GM11168 (cell line): ENCODE data around the gene LYPD4.

Experiments used
- in situ Hi-C: fragments of 300-500 bp; cut with MboI; formaldehyde crosslinking; loops from one replicate; pipeline ENCODE4 v1.12.0; 2022; ENCODE audit warnings: low sequenced_read_pairs; ENCODE audit not compliant: unreplicated experiment

Gene LYPD4, protein sequence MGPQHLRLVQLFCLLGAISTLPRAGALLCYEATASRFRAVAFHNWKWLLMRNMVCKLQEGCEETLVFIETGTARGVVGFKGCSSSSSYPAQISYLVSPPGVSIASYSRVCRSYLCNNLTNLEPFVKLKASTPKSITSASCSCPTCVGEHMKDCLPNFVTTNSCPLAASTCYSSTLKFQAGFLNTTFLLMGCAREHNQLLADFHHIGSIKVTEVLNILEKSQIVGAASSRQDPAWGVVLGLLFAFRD

DNA sequence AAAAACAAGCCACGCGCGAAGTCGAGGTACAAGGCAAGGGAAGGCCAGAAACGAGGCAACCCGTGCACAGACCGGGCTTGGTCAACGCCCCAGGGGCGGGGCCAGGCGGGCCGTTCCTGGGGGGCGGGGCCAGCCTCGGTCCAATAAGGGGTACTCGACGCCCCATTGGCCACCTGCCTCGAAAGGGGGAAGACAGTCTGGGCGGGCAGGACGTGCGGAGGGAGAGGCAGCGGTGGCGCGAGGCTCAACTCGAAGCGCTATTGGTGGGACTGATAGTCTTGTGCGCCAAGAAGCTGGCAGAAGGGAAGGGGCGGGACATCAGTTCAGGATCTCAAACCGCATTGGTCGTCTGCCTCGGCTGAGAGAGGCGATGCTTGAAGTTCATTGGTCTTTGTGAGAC, at the start of gene LYPD4:
Gene LYPD4, minus strand, starts transcription at position 83 of the 400 bp plus-strand sequence. CDS start 5,398 bp downstream, outside the sequence.
- in situ Hi-C loops, result no loop called here

DNA sequence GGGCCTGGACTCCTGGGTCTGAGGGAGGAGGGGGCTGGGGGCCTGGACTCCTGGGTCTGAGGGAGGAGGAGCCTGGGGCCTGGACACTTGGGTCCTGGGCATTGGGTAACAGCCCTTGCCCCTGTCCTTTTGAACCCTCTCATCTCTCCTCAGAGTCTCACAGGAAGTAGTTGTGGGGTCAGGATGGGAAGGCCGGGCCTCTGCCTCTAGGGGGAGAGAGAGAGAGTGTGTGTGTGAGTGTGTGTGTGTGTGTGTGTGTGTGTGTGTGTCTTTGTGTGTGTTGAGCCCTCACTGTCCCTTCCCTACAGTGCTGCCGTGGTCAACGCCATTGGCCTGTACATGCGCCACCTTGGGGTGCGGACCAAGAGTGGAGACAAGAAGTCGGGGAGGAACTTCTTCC, 49.4 kb upstream of the LYPD4 start:
- in situ Hi-C loops, result no loop called here

DNA sequence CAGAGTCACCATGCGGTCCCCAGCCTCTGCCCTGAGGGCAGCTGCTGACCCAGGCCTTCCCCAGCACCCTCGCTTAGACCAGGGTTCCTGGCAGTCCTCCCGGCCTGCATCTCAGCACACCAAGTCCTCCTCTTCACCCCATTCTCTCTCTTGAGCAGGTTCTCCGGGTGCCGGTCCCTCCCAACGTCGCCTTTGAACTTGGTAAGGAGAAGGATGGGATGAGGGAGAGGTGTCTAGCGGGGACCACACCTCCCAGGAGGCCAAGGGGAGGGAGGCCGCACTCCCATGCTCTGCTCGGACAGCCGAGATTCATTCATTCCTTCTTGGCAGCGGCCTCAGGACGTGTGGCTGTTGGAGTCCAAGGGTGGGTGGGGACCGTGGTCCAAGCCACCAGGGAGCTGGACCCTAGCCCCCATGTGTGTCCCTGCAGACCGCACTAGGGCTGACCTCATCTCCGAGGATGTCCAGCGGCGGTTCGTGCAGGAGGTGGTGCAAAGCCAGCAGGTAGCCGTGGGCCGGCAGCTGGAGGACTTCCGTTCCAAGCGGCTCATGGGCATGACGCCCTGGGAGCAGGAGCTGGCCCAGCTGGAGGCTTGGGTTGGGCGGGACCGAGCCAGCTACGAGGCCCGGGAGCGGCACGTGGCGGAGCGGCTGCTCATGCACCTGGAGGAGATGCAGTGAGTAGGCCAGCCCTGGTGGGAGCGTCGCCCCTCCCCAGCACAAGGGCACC, 47.9 kb upstream of the LYPD4 start:
- in situ Hi-C loops, result no loop called here

DNA sequence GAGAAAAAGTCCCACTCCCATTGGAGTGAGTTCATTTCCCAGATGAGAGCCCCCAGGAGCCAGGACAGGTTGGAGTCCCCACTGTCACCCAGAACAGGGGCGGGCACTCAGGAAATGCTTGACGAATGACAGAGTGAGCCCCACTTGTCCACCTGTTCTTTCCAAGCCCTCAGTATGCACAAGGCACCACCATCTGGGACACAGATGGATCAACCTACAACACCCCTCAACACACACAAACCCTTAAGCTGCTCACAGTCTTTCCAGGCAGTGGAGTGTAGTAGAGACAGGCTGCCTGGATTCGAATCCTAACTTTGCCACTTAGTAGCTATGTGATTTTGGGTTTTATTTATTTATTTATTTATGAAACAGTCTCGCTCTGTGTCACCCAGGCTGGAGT, 46.5 kb upstream of the LYPD4 start:
- in situ Hi-C loops, result no loop called here

DNA sequence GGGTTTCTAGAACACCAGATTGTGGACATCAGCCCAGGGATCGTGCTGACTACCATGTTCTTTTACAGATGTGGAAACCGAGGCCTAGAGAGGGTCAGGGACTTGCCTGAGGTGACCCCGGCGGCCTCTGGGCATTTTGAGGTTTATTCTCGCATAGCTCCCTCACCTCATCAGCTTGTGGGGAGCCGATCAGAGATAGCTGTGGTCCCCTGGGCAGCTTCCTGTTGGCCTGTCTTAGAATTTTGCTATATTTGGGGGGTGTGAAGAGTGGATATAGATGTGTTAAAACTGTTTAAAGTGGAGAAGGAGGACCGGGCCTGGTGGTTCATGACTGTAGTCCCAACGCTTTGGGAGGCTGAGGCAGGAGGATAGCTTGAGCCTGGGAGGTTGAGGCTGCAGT, 45.4 kb upstream of the LYPD4 start:
- in situ Hi-C loops, result no loop called here

DNA sequence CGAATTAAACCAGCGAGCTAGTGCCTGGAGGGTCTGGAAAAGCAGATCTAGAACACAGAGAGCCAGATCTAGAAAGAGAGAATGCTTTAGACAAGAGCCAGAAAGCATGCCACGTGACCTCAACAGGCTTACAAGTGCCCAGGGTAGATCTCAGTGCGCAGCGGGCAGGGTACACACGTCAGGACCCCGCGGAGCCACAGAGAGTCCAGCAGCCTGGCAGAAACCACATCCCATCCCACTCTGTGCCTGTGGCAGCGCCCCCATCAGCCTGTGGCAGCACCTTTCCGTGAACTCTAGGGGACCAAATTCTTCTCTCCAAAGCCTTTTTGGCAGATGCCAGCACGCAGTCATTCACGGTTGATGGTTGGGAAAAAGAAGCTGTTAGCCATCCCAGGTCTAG, 44.4 kb upstream of the LYPD4 start:
- in situ Hi-C loops, result no loop called here

DNA sequence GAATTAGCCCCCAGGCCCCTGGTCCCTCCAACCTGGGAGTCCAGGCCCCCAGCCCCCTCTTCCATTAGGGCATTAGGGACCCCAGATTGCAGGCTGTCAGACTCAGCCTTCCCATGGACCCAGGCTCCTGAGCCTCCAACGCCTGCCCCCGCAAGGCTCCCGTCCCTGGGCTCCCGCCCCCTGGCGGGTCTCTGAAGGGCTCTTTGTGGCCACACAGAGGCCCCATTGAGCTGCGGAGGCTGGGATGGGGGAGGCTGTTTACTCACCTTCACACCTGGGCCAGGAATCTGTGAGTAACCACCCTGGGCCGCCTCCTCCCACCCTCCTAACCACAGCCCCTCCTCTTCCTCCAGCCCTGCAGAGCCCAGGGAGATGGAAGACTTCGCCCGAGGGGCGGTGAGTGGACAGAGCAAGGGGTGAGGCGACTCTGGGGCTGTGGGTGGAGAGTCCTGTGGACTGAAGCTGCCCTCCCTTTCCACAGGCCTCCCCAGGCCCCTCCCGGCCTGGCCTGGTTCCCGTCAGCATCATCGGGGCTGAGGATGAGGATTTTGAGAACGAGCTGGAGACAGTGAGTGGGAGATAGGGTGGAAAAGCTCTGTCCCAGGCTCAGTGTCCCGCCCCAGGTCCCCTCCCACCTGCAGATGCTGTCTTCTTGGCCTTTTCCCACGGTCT, 43.4 kb upstream of the LYPD4 start:
- in situ Hi-C loops, result no loop called here

DNA sequence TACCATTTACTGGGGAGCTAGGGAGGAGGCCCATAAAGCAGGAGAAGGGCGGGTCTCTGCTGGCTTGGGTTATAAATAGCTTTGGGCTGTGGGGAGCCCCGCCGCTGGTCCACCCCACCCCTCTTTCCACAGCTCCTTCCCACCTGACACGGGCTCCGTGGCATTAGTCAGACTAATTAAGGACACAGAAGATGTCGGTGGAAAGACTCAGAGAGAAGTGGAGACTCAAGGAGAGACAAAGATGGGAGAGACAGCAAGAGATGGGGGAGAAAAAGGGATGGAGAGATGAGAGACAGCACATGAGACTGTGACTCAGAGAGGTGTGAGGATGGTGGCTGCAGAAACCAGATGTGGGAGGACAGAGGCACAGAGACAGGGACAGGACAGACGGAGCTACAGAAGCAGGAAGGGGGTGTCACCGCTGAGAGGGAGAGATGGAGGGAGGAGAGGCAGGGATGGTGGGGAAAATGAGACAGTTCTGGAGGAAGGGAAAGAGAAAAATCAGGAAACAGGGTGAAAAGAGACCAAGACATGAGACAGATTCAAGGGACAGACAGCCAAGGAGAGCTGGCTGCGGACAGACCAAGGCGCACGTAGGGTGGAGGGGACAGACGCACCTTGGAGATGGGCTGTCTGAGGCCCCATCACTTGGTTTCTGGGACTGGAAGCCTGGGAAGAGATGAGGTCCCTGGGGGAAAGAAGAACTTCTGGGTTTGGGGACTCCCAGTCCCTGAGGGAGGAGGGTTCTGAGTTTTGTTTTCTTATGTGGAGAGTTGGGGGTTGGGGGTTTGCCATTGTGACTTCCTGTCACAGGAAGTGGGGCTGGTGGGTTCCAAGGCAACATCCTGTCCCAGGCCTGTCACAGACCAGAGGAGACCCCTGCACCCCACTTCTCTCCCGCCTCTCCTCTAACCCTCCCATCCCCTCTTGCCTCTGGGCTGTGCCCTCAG, 42.6 kb upstream of the LYPD4 start:
- in situ Hi-C loops, result no loop called here

DNA sequence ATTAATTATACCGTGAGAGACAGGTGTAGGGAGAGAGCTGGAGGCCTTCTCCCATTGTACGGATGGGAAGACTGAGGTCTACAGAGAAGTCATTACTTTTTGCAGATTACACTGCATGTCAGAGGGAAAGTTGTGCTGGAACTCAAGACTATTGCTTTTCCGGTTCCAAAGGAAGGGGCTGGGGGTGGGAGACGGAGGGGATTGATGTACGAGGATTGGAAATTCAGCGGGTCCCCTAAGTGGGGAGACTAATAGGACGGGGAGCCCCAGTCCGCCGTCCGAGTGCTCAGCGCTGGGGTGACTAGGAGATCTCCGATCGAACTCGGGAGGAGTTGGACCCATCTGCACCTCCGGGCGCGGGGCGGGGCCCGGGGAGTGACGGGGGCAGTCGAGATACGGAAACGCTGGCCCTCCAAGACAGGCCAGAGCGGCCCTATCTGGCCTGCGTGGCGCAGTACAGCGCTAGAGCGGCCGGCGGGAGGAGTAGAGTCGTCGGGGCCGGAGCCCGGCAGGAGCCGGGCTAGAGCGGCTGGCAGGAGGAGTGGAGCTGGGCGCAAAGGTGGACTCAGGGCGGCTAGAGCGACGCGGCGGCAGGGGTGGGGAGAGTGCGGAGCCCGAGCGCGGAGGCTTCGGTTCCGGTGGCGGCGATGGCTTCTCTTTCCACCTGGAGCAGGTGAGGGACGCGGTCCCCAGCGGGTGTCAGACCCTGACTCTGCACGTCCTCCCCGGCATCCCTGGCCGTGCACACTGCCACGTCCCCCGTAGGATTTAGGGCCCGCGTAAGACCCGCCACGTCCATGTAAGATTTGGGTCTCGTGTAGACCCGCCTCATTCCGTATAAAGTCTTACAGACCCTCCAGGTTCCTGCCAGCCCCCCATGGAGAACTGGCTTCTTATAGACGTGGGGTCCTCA, 39.6 kb upstream of the LYPD4 start:
- in situ Hi-C loops, result no loop called here

DNA sequence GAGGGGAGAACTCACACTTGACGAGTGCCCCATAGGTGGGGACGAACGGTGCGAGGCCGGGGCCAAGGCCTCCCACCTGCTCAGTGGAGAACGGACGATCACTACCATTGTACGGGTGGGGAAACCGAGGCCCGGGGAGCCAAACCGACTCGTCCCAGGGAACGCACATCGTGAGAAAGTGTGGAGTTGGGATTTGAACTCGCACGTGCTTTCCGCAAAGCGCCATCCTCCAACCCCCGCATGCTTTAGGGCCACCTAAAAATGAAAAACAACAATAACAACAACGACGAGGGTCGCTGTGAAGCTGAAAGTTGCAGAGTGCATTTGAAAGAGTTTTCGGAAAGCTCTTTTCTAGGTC, 39.0 kb upstream of the LYPD4 start:
- in situ Hi-C loops, result no loop called here

DNA sequence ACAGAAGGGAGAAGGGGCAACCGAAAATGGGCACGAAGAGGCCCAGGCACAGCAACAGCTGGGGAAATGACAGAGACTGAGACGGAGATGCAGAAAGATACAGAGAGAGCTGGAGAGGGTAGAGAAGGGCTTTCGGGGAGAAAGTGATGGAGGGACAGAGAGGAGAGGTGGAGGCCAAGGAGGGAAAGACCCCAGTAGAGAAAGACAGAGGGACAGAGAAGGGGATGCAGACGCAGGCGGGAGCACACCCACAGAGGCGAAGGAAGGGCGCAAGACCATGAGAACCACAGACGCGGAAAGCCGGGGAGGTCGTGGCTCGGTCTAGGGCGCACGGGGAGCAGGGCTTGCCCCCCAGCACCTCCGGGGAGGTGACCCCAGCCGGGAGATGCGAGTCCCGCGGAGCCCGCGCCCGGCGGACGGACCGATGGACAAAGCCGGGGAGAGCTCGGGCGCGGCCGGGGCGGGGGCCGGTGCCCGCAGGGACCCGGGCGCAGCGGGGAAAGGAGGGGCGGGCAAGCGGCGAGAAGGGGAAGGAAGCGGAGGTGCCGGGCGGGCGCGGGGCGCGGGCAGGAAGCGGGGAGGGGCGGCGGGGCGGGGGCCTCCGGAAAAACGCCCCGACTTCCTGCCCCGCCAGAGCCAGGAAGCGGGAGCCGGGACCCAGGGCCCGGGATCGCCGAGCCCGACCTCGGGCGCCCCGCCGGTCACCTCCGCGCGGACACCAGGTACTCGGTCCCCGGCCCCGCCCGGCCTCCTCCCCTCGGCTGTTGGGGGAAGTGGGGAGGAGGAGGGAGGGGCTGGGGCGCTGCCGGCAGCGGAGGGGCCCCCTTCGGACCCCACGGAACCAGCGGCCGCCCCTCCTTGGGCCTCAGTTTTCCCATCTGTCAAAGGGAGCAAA, 38.3 kb upstream of the LYPD4 start, which contains the start of gene ARHGEF1:
Gene ARHGEF1, plus strand, starts transcription at position 617 of the 895 bp plus-strand sequence. CDS start 4,899 bp downstream, outside the sequence.
- in situ Hi-C loops, result no loop called here

DNA sequence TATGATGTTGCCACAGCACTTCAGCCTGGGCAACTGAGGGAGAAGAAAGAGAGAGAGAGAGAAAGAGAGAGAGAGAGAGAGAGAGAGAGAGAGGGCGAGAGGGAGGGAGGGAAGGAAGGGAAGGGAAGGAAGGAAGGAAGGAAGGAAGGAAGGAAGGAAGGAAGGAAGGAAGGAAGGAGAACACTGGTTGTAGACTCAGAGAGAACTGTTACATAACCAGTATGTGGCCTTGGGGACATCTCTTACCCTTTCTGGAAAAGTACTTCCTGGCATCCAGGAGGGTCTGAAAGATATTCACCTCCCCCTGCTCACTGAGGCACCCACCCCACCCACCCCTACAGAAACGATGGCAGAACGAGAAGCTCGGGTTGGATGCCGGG, 35.8 kb upstream of the LYPD4 start:
- in situ Hi-C loops, result no loop called here

DNA sequence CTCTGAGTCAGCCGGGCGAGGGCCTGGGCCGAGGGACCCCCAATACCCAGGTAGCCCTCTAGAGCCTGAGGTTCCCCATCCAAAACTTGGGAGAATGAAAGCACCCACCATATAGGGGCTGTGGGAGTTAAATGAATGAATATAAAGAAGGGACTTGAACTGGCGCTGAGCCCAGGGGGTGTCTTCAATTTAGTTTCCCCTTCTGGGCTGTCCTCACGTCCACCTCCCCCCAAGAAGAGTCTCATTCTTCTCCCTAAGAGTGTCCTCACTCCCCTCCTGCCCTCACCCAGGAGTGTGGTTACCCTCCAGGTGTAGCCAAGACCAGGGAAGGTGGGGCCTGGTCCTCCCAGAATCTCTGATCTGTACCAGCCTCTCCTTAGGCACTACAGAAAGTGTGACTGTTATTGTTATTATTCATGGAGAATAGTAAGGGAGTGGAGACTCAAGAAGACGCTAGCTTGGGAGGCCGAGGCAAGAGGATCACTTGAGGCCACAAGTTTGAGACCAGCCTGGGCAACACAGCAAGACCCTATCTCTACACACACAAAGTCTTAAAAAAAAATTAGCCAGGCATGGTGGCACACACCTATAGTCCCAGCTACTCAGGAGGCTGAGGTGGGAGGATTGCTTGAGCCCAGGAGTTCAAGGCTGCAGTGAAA, 35.3 kb upstream of the LYPD4 start:
- in situ Hi-C loops, result no loop called here

DNA sequence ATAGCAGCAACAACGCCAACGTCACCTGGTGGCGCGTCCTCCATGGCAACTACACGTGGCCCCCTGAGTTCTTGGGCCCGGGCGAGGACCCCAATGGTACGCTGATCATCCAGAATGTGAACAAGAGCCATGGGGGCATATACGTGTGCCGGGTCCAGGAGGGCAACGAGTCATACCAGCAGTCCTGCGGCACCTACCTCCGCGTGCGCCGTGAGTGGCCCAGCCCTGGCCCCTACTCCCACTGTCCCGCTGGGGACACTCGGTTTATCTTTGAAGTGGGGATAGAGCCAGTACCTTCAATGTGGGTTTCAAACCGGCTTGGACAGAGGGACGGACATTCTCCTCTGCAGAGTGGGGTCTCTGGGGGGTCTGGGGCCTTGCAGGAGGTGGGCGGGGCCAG, 34.6 kb upstream of the LYPD4 start:
- in situ Hi-C loops, result no loop called here

DNA sequence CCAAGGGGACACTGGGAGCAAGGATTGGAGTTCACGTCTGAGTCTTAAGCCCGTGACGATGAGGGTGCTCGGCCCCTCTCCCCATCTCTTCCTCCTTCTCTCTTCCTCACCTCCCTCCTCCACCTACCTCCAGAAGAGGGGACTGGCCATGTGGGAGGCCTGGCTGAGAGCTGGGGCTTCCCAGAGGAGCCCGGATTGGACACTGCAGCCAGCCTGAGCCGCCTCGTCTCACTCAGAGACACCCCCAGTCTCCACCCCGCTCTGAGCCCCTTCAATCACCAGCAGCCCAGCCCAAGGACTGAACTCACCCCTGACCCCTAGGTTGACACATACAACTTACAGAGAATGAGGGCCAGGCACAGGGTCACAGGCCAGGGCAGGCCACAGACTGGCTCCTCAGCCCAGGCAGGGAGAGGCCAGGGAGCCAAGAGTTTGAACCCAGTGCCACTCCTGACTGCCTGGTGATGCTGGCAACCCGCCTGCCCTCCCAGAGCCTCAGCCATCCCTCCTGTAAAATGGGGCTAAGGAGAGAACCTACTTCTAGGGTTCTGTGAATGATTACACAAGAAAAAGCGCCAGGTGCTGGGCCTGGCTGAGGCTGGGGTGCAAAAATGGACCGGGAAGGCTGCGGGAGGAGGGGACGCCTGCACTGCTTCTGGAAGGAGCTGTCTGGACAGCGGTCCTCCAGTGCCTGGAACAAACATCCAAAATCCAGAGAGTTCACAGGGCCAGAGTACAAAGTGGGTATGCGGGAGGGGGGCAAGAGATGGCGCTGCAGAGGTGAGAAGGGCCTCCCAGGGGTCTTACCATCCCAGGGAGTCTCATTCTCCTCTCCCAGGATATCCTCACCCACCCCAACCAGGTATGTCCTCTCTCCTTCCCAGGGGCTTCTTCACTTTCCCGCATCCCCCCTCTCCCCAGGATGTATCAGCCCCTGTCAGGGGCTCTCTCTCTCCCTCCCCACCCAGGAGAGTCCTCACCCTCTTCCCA, 33.7 kb upstream of the LYPD4 start:
- in situ Hi-C loops, result no loop called here
